Middle frontal gyrus (tissue), 1 donor: ENCODE data around the gene LYPD6B.
"Not testable (repeated sequence)": the region's sequence is repeated elsewhere in the genome, so short reads cannot be mapped to it uniquely, and the experiment has no call there.

Experiments
- DNase-seq: peaks from one replicate; pipeline ENCODE4 v3.0.0-alpha.2; 2015; ENCODE audit warnings: low spot score; ENCODE audit errors: extremely low spot score

The LYPD6B gene

GRCh38 chr2:149189769-149190168 lies 151.3 kb downstream of the LYPD6B start:
- no peak for DNase-seq

GRCh38 chr2:149191915-149192314 lies 153.4 kb downstream of the LYPD6B start:
- no peak for DNase-seq

- no peak for DNase-seq
Observed at GRCh38 chr2:149192427-149192826, 153.9 kb downstream of the LYPD6B start.

GRCh38 chr2:149200109-149200520 lies 161.6 kb downstream of the LYPD6B start:
- no peak for DNase-seq

GRCh38 chr2:149204686-149205085 lies 166.2 kb downstream of the LYPD6B start:
- DNase-seq, result no peak

- DNase-seq, result no peak
Observed at GRCh38 chr2:149205143-149205542, 166.6 kb downstream of the LYPD6B start.

GRCh38 chr2:149213764-149214493 lies 175.4 kb downstream of the LYPD6B start:
- no peak for DNase-seq

- DNase-seq, result no peak
Observed at GRCh38 chr2:149218497-149218896, 180.0 kb downstream of the LYPD6B start.

GRCh38 chr2:149219856-149220255 lies 181.4 kb downstream of the LYPD6B start:
- DNase-seq, result no peak

- no peak for DNase-seq
Observed at GRCh38 chr2:149221002-149221401, 182.5 kb downstream of the LYPD6B start.

- no peak for DNase-seq
Observed at GRCh38 chr2:149221898-149222297, 183.4 kb downstream of the LYPD6B start.

- DNase-seq, result no peak
Observed at GRCh38 chr2:149223472-149224095, 185.1 kb downstream of the LYPD6B start.

GRCh38 chr2:149224543-149224942 lies 186.0 kb downstream of the LYPD6B start:
- DNase-seq, result no peak

GRCh38 chr2:149225446-149225845 lies 186.9 kb downstream of the LYPD6B start:
- no peak for DNase-seq

GRCh38 chr2:149226790-149227189 lies 188.3 kb downstream of the LYPD6B start:
- no peak for DNase-seq

- no peak for DNase-seq
Observed at GRCh38 chr2:149235816-149236375, 197.4 kb downstream of the LYPD6B start.

- no peak for DNase-seq
Observed at GRCh38 chr2:149236410-149236809, 197.9 kb downstream of the LYPD6B start.

GRCh38 chr2:149246186-149246585 lies 207.7 kb downstream of the LYPD6B start:
- DNase-seq, result no peak

GRCh38 chr2:149251436-149251835 lies 212.9 kb downstream of the LYPD6B start:
- DNase-seq, result not testable (repeated sequence)

- DNase-seq, result not testable (repeated sequence)
Observed at GRCh38 chr2:149256877-149257276, 218.4 kb downstream of the LYPD6B start.

GRCh38 chr2:149258531-149258930 lies 220.0 kb downstream of the LYPD6B start:
- DNase-seq, result no peak

- DNase-seq, result no peak
Observed at GRCh38 chr2:149259136-149259535, 220.6 kb downstream of the LYPD6B start.

GRCh38 chr2:149261692-149262091 lies 223.2 kb downstream of the LYPD6B start:
- no peak for DNase-seq
